Kidney epithelial cell (primary cell): ENCODE results near the gene MOB3A. TPM values are rescaled to one million over a fixed set of nuclear protein-coding genes. Genes with fewer than 3 reads are reported as not detected.

ENCODE experiments used
- DNase-seq: peaks from one replicate; pipeline ENCODE4 v3.0.0-alpha.2; 2010; ENCODE audit warnings: low read depth
- H3K27me3 ChIP-seq: 2 replicates; pipeline ENCODE4 v1.6.0; 2011; ENCODE audit warnings: low read length; ENCODE audit not compliant: control insufficient read depth, insufficient read depth
- H3K36me3 ChIP-seq: 2 replicates; pipeline ENCODE4 v1.5.1; 2011; ENCODE audit warnings: low read length; ENCODE audit not compliant: control insufficient read depth, insufficient read depth
- H3K4me3 ChIP-seq: 2 replicates; pipeline ENCODE4 v1.5.1; 2011; ENCODE audit warnings: low read depth, mild to moderate bottlenecking, control low read depth, low read length
- CTCF ChIP-seq: IDR thresholded peaks from 2 replicates; pipeline ENCODE4 v1.5.1; 2011; ENCODE audit warnings: mild to moderate bottlenecking, moderate library complexity, low read length, control low read depth, inconsistent platforms; ENCODE audit not compliant: insufficient read depth, poor library complexity, severe bottlenecking
- total RNA-seq: library from RNA; depleted of rRNA; stranded (reverse); fragments of >200 nt; gene quantifications from 2 replicates; pipeline ENCODE4 v1.2.3, GENCODE V29; 2015

Gene MOB3A
- total RNA-seq, 1 donor from 2014 or later, result 40.3 TPM

- Histone ChIP-seq H3K27me3 (no peaks in the 10 kb centered on the region), H3K4me3 (no peak overlapping the region), H3K36me3 (peaks cover 2% of the 10 kb centered on the region)
- no peak for TF ChIP-seq CTCF
- DNase-seq, result no peak
Measured at GRCh38 chr19:2076526-2076944, 19.6 kb downstream of the MOB3A start.

GRCh38 chr19:2072757-2073551, 23.2 kb downstream of the MOB3A start:
- no peak for TF ChIP-seq CTCF
- Histone ChIP-seq H3K27me3 (no peaks in the 10 kb centered on the region), H3K36me3 (no peaks in the 10 kb centered on the region), H3K4me3 (no peak overlapping the region)
- no peak for DNase-seq

GRCh38 chr19:2070986-2071673, 25.0 kb downstream of the MOB3A start:
- no peak for TF ChIP-seq CTCF
- Histone ChIP-seq H3K36me3 (no peaks in the 10 kb centered on the region), H3K27me3 (no peaks in the 10 kb centered on the region), H3K4me3 (no peak overlapping the region)
- DNase-seq, result no peak

GRCh38 chr19:2070436-2070827, 25.7 kb downstream of the MOB3A start:
- Histone ChIP-seq H3K4me3 (no peak overlapping the region), H3K36me3 (no peaks in the 10 kb centered on the region), H3K27me3 (no peaks in the 10 kb centered on the region)
- no peak for TF ChIP-seq CTCF
- no peak for DNase-seq

- H3K27me3 ChIP-seq, result no peaks in the 10 kb centered on the region
- H3K36me3 ChIP-seq, result no peaks in the 10 kb centered on the region
- H3K4me3 ChIP-seq, result no peak overlapping the region
- DNase-seq, result no peak
- no peak for TF ChIP-seq CTCF
Measured at GRCh38 chr19:2064788-2065524, 31.2 kb downstream of the MOB3A start.
